Astrocyte (in vitro differentiated cells and primary cell): ENCODE data around the gene REL.

Experiments
- CTCF ChIP-seq: IDR thresholded peaks from 2 replicates; pipeline ENCODE4 v1.5.1; 2011; ENCODE audit warnings: low read depth, mild to moderate bottlenecking, inconsistent platforms, low read length, moderate library complexity; ENCODE audit not compliant: insufficient read depth
- EZH2 ChIP-seq: IDR thresholded peaks from 2 replicates; pipeline ENCODE4 v1.6.1; 2012; ENCODE audit warnings: mild to moderate bottlenecking, low read length, inconsistent platforms; ENCODE audit not compliant: insufficient read depth

DNA sequence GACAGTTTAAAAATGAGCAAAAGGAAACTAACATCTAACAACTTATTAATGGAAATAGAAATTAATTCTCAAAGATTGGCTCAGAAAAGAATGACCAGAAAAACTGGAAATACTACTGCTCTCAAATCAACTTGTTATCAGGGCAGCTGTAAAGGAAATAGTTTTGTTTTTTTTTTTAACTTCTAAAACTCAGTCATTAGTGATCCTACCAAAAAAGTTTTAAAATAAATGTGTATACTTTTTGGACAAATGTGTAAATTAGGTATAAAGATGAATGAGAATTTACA, 84.1 kb downstream of the REL start:
- TF ChIP-seq CTCF (no peak), EZH2 (no peak)
